Panc1 (cell line): ENCODE data around the gene MYBPC3.

Experiments used
- CTCF ChIP-seq: fragments of 450-650 bp; IDR thresholded peaks from 2 replicates; pipeline ENCODE4 v1.5.1; 2017; ENCODE audit warnings: mild to moderate bottlenecking
- POLR2AphosphoS5 ChIP-seq: IDR thresholded peaks from 2 replicates; pipeline ENCODE4 v1.6.1; 2012; ENCODE audit warnings: mild to moderate bottlenecking, low read depth, low read length, moderate library complexity
- REST ChIP-seq, 2 experiments: IDR thresholded peaks; 2 replicates each; pipeline ENCODE4 v1.6.1; 2011 to 2012; ENCODE audit warnings: low read depth in 2 of 2, control low read depth in 1 of 2, low read length in 1 of 2, mild to moderate bottlenecking in 1 of 2, moderate library complexity in 1 of 2; ENCODE audit not compliant: insufficient read depth in 1 of 2
- SIN3A ChIP-seq: IDR thresholded peaks from 2 replicates; pipeline ENCODE4 v1.6.1; 2012; ENCODE audit warnings: low read depth, mild to moderate bottlenecking, low read length, moderate library complexity, borderline replicate concordance; ENCODE audit not compliant: insufficient read depth
- TCF7L2 ChIP-seq: IDR thresholded peaks from 2 replicates; pipeline ENCODE4 v1.6.1; 2011; ENCODE audit warnings: mild to moderate bottlenecking, low read depth, low read length, inconsistent platforms

- TF ChIP-seq CTCF (no peak), SIN3A (no peak), POLR2AphosphoS5 (no peak), REST (IDR thresholded peaks at IDR 0.05; ENCODE audit: insufficient read depth in 1 of 2, low read depth in 2 of 2, low read length in 1 of 2) (no peak), TCF7L2 (no peak)
Measured at GRCh38 chr11:47340010-47340409, 12.5 kb downstream of the MYBPC3 start.
